HEK293 (cell line): ENCODE measurements around the gene EMC7.
A peak's percentile ranks its signal among the peaks of the same experiment; 100 is the strongest.

Source experiments
- GFI1B ChIP-seq: fragments of 450-650 bp; formaldehyde crosslinking; IDR thresholded peaks from 2 replicates; pipeline ENCODE4 v1.5.1; 2016; ENCODE audit warnings: missing biosample characterization, missing genetic modification characterization
- GLIS2 ChIP-seq: fragments of 450-650 bp; formaldehyde crosslinking; IDR thresholded peaks from 2 replicates; pipeline ENCODE4 v1.5.1; 2016; ENCODE audit warnings: missing biosample characterization, missing genetic modification characterization
- KLF10 ChIP-seq: fragments of 450-650 bp; IDR thresholded peaks from 2 replicates; pipeline ENCODE4 v1.5.1; 2018; ENCODE audit warnings: missing biosample characterization, mild to moderate bottlenecking, missing genetic modification characterization
- OVOL3 ChIP-seq: fragments of 450-650 bp; formaldehyde crosslinking; IDR thresholded peaks from 2 replicates; pipeline ENCODE4 v1.5.1; 2016; ENCODE audit warnings: missing biosample characterization, missing genetic modification characterization
- PBX3 ChIP-seq: sonication (generic); formaldehyde crosslinking; IDR thresholded peaks from 2 replicates; pipeline ENCODE4 v1.8.1; 2022; ENCODE audit warnings: mild to moderate bottlenecking, moderate library complexity, missing genetic modification reagents
- ZBTB1 ChIP-seq: fragments of 450-650 bp; formaldehyde crosslinking; IDR thresholded peaks from 2 replicates; pipeline ENCODE4 v1.5.1; 2016; ENCODE audit warnings: missing biosample characterization, missing genetic modification characterization
- ZNF112 ChIP-seq: fragments of 450-650 bp; formaldehyde crosslinking; IDR thresholded peaks from 2 replicates; pipeline ENCODE4 v1.5.0; 2017; ENCODE audit warnings: missing biosample characterization, missing genetic modification characterization
- ZNF140 ChIP-seq: fragments of 450-650 bp; formaldehyde crosslinking; IDR thresholded peaks from 2 replicates; pipeline ENCODE4 v1.5.1; 2016; ENCODE audit warnings: missing biosample characterization, missing genetic modification characterization
- ZNF16 ChIP-seq: fragments of 450-650 bp; formaldehyde crosslinking; IDR thresholded peaks from 2 replicates; pipeline ENCODE4 v1.5.1; 2016; ENCODE audit warnings: low read depth, missing biosample characterization, missing genetic modification characterization
- ZNF175 ChIP-seq: fragments of 450-650 bp; formaldehyde crosslinking; IDR thresholded peaks from 2 replicates; pipeline ENCODE4 v1.5.1; 2016; ENCODE audit warnings: missing biosample characterization, missing genetic modification characterization
- ZNF221 ChIP-seq: fragments of 450-650 bp; formaldehyde crosslinking; IDR thresholded peaks from 2 replicates; pipeline ENCODE4 v1.5.1; 2017; ENCODE audit warnings: missing biosample characterization, missing genetic modification characterization, borderline replicate concordance
- ZNF302 ChIP-seq: fragments of 450-650 bp; formaldehyde crosslinking; IDR thresholded peaks from 2 replicates; pipeline ENCODE4 v1.5.1; 2016; ENCODE audit warnings: missing biosample characterization, missing genetic modification characterization, low read depth
- ZNF311 ChIP-seq: fragments of 450-650 bp; formaldehyde crosslinking; IDR thresholded peaks from 2 replicates; pipeline ENCODE4 v1.5.1; 2017; ENCODE audit warnings: missing biosample characterization, missing genetic modification characterization, borderline replicate concordance
- ZNF324 ChIP-seq: fragments of 450-650 bp; formaldehyde crosslinking; IDR thresholded peaks from 2 replicates; pipeline ENCODE4 v1.5.1; 2016; ENCODE audit warnings: missing biosample characterization, missing genetic modification characterization
- ZNF391 ChIP-seq: fragments of 450-650 bp; formaldehyde crosslinking; IDR thresholded peaks from 2 replicates; pipeline ENCODE4 v1.5.1; 2016; ENCODE audit warnings: low read depth, missing biosample characterization, missing genetic modification characterization, borderline replicate concordance
- ZNF416 ChIP-seq: fragments of 450-650 bp; formaldehyde crosslinking; IDR thresholded peaks from 2 replicates; pipeline ENCODE4 v1.5.1; 2016; ENCODE audit warnings: missing biosample characterization, missing genetic modification characterization
- ZNF549 ChIP-seq: fragments of 450-650 bp; IDR thresholded peaks from 2 replicates; pipeline ENCODE4 v1.5.1; 2018; ENCODE audit warnings: missing biosample characterization, missing genetic modification characterization, mild to moderate bottlenecking, inconsistent platforms, moderate library complexity
- ZNF596 ChIP-seq: fragments of 450-650 bp; IDR thresholded peaks from 2 replicates; pipeline ENCODE4 v1.5.0; 2018; ENCODE audit warnings: missing biosample characterization, mild to moderate bottlenecking, missing genetic modification characterization, moderate library complexity
- ZNF600 ChIP-seq: fragments of 450-650 bp; formaldehyde crosslinking; IDR thresholded peaks from 2 replicates; pipeline ENCODE4 v1.5.1; 2016; ENCODE audit warnings: missing biosample characterization, missing genetic modification characterization
- ZNF610 ChIP-seq: fragments of 450-650 bp; formaldehyde crosslinking; IDR thresholded peaks from 2 replicates; pipeline ENCODE4 v1.5.1; 2016; ENCODE audit warnings: missing biosample characterization, missing genetic modification characterization, borderline replicate concordance
- ZNF701 ChIP-seq: fragments of 450-650 bp; formaldehyde crosslinking; IDR thresholded peaks from 2 replicates; pipeline ENCODE4 v1.5.1; 2016; ENCODE audit warnings: missing biosample characterization, missing genetic modification characterization
- ZNF707 ChIP-seq: fragments of 450-650 bp; formaldehyde crosslinking; IDR thresholded peaks from 2 replicates; pipeline ENCODE4 v1.5.1; 2016; ENCODE audit warnings: missing biosample characterization, missing genetic modification characterization
- ZNF76 ChIP-seq: fragments of 450-650 bp; formaldehyde crosslinking; IDR thresholded peaks from 2 replicates; pipeline ENCODE4; 2016; ENCODE audit warnings: low read depth, missing biosample characterization, missing genetic modification characterization, borderline replicate concordance
- ZNF785 ChIP-seq: fragments of 450-650 bp; formaldehyde crosslinking; IDR thresholded peaks from 2 replicates; pipeline ENCODE4 v1.5.1; 2016; ENCODE audit warnings: missing biosample characterization, missing genetic modification characterization
- ZNF791 ChIP-seq: fragments of 450-650 bp; formaldehyde crosslinking; IDR thresholded peaks from 2 replicates; pipeline ENCODE4 v1.5.1; 2016; ENCODE audit warnings: missing biosample characterization, missing genetic modification characterization
- ZSCAN16 ChIP-seq: fragments of 450-650 bp; formaldehyde crosslinking; IDR thresholded peaks from 2 replicates; pipeline ENCODE4 v1.5.1; 2016; ENCODE audit warnings: missing biosample characterization, missing genetic modification characterization
- TF ChIP-seq, protein P1 (sequence below): fragments of 450-650 bp; formaldehyde crosslinking; IDR thresholded peaks from 2 replicates; pipeline ENCODE4 v1.5.1; 2016; ENCODE audit warnings: missing biosample characterization, missing genetic modification characterization
- TF ChIP-seq, protein P2 (sequence below): fragments of 450-650 bp; formaldehyde crosslinking; IDR thresholded peaks from 2 replicates; pipeline ENCODE4 v1.5.1; 2016; ENCODE audit warnings: missing biosample characterization, missing genetic modification characterization
- TF ChIP-seq, protein P3 (sequence below): fragments of 450-650 bp; formaldehyde crosslinking; IDR thresholded peaks from 2 replicates; pipeline ENCODE4 v1.5.1; 2016; ENCODE audit warnings: missing biosample characterization, missing genetic modification characterization
- TF ChIP-seq, protein P4 (sequence below): fragments of 450-650 bp; formaldehyde crosslinking; conservative IDR thresholded peaks from 2 replicates; pipeline ENCODE4 v1.5.1; 2016; ENCODE audit warnings: low read depth, missing biosample characterization, missing genetic modification characterization

Gene EMC7

GRCh38 chr15:34038023-34038870, 63.4 kb downstream of the EMC7 start (continued):
- TF ChIP-seq, protein P1, sequence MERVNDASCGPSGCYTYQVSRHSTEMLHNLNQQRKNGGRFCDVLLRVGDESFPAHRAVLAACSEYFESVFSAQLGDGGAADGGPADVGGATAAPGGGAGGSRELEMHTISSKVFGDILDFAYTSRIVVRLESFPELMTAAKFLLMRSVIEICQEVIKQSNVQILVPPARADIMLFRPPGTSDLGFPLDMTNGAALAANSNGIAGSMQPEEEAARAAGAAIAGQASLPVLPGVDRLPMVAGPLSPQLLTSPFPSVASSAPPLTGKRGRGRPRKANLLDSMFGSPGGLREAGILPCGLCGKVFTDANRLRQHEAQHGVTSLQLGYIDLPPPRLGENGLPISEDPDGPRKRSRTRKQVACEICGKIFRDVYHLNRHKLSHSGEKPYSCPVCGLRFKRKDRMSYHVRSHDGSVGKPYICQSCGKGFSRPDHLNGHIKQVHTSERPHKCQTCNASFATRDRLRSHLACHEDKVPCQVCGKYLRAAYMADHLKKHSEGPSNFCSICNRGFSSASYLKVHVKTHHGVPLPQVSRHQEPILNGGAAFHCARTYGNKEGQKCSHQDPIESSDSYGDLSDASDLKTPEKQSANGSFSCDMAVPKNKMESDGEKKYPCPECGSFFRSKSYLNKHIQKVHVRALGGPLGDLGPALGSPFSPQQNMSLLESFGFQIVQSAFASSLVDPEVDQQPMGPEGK, result 0 out of 2 replicates have a peak, but pooled peaks have one; percentile 27
- TF ChIP-seq ZNF596 (no peak), ZNF549 (tag by site-specific recombination) (no peak), ZSCAN16 (tag by site-specific recombination) (no peak), ZNF311 (tag by site-specific recombination) (no peak), GLIS2 (tag by site-specific recombination) (peak; percentile 29; the same call in 1 of the 2 replicates), OVOL3 (tag by site-specific recombination) (peak; percentile 31; the same call in 1 of the 2 replicates), ZNF112 (tag by site-specific recombination) (no peak), ZNF416 (tag by site-specific recombination) (no peak), ZNF785 (tag by site-specific recombination) (no peak), ZNF391 (tag by site-specific recombination) (no peak), ZNF221 (tag by site-specific recombination) (no peak), ZBTB1 (tag by site-specific recombination) (no peak), GFI1B (tag by site-specific recombination) (no peak), ZNF701 (tag by site-specific recombination) (no peak), ZNF600 (tag by site-specific recombination) (peak; percentile 47; the same call in 1 of the 2 replicates), ZNF16 (tag by site-specific recombination) (no peak), ZNF324 (tag by site-specific recombination) (0 out of 2 replicates have a peak, but pooled peaks have one; percentile 38), ZNF707 (tag by site-specific recombination) (no peak), KLF10 (tag by site-specific recombination) (no peak), ZNF302 (tag by site-specific recombination) (no peak), ZNF140 (tag by site-specific recombination) (no peak), ZNF610 (tag by site-specific recombination) (no peak), ZNF791 (no peak), ZNF76 (tag by site-specific recombination) (peak; percentile 66; the same call in 1 of the 2 replicates), ZNF175 (tag by site-specific recombination) (no peak), PBX3 (peak; percentile 54; the same call in 1 of the 2 replicates)
- TF ChIP-seq, protein P2, sequence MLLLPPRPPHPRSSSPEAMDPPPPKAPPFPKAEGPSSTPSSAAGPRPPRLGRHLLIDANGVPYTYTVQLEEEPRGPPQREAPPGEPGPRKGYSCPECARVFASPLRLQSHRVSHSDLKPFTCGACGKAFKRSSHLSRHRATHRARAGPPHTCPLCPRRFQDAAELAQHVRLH (tag by site-specific recombination), result no peak
- TF ChIP-seq, protein P3, sequence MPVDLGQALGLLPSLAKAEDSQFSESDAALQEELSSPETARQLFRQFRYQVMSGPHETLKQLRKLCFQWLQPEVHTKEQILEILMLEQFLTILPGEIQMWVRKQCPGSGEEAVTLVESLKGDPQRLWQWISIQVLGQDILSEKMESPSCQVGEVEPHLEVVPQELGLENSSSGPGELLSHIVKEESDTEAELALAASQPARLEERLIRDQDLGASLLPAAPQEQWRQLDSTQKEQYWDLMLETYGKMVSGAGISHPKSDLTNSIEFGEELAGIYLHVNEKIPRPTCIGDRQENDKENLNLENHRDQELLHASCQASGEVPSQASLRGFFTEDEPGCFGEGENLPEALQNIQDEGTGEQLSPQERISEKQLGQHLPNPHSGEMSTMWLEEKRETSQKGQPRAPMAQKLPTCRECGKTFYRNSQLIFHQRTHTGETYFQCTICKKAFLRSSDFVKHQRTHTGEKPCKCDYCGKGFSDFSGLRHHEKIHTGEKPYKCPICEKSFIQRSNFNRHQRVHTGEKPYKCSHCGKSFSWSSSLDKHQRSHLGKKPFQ (tag by site-specific recombination), result no peak
- TF ChIP-seq, protein P4, sequence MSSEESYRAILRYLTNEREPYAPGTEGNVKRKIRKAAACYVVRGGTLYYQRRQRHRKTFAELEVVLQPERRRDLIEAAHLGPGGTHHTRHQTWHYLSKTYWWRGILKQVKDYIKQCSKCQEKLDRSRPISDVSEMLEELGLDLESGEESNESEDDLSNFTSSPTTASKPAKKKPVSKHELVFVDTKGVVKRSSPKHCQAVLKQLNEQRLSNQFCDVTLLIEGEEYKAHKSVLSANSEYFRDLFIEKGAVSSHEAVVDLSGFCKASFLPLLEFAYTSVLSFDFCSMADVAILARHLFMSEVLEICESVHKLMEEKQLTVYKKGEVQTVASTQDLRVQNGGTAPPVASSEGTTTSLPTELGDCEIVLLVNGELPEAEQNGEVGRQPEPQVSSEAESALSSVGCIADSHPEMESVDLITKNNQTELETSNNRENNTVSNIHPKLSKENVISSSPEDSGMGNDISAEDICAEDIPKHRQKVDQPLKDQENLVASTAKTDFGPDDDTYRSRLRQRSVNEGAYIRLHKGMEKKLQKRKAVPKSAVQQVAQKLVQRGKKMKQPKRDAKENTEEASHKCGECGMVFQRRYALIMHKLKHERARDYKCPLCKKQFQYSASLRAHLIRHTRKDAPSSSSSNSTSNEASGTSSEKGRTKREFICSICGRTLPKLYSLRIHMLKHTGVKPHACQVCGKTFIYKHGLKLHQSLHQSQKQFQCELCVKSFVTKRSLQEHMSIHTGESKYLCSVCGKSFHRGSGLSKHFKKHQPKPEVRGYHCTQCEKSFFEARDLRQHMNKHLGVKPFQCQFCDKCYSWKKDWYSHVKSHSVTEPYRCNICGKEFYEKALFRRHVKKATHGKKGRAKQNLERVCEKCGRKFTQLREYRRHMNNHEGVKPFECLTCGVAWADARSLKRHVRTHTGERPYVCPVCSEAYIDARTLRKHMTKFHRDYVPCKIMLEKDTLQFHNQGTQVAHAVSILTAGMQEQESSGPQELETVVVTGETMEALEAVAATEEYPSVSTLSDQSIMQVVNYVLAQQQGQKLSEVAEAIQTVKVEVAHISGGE (tag by site-specific recombination), result no peak
